ENCODE results near the gene FBXO10.

DNA sequence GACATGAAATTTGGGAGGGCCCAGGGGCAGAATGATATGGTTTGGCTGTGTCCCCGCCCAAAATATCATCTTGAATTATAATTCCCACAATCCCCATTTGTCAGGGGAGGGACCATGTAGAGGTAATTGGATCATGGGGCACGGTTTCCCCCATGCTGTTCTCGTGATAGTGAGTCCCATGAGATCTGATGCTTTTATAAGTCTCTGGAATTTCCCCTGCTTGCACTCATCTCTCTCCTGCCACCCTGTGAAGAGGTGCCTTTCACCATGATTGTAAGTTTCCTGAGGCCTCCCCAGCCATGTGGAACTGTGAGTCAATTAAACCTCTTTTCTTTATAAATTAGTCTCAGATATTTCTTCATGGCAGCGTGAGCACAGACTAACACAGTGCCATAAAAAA, 11.3 kb downstream of the FBXO10 start:
- no peak for TF ChIP-seq CTCF (IDR thresholded peaks at IDR 0.05; ENCODE audit: low read depth, low read length)
- no peak for TF ChIP-seq EZH2phosphoT487 (IDR thresholded peaks at IDR 0.05; ENCODE audit: low read depth)

Measured in OCI-LY3 (cell line).